ENCODE results near the gene CEP170.
A peak's percentile ranks its signal among the peaks of the same experiment; 100 is the strongest.

Gene CEP170

DNA sequence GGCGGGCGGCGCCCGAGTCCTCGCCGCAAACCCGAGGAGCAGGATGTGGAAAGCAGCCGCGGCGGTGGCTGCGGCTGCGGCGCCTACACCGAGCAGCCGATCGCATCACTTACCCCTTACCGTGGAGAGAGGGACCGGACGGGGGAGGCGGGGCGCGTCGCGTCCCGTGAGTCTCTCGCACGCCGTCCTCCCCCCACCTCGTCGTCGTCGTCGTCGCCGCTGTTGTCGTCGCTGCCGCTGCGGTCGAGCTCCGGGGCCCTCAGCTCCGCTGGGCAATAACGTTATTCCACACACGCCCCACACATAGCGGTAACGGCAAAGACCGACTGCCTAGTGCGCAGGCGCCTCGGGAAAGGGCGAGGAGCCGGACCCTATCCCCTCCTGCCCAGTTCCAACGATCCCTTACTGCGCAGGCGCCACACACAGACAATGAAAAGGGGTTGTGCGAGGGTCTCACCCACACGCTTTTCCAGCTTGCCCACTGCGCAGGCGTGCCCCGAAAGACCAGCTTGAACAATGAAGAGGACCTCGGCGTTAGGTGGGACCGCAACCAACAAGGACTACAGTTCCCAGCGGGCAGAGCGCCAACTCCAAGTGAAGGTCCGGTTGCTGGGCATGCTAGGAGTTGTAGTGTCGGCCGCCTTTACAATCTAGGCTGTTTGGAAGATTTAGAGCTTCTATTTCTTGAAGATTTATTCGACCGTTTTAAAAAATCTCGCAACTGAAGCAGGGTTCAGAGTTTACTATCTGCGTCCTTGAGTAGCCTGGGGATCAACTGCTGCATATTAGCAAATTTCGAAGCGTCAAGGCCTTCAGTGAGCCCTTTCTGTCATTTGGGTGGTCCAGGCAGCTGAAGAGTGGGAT is at the start of gene CEP170:
Gene CEP170 (minus strand): TSS at position 355 of the 864 bp plus-strand sequence. CDS start 30,001 bp downstream, outside the sequence.
- DNase-seq = peak; percentile 100

DNA sequence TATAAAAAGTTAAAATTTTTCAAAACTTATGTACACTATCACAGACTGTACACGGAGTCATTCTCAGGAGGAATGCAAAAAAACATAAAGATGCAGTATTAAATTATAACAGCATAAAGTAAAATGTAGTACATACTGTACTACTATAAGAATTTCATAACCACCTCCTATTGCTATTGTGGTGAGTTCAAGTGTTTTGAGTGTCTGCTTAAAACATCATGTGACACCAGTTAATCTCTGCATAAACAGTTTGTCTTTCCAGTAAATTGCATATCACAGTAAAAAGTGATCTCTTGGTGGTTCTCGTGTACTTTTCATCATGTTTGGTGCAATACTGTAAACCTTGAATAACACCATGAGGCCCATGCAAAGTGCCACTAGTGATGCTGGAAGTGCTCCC is 46.0 kb upstream of the CEP170 start:
- DNase-seq = no peak

DNA sequence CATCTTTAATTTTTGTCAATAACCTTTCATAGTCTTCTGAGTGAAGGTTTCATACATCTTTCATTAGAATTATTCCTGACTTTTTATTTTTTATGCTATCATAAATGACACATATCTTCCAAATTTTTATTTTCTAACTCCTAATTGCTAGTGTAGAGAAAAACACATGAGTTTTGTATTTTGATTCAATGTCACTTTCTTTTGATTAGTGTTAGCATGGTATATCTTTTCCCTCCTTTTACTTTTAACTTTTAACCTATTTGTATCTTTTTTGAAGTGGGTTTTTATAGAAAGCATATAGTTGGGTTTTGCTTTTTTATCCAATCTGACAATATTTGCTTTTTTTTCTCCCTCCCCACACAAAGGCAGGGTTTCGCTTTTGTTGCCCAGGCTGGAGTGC is 44.0 kb upstream of the CEP170 start:
- DNase-seq = no peak

DNA sequence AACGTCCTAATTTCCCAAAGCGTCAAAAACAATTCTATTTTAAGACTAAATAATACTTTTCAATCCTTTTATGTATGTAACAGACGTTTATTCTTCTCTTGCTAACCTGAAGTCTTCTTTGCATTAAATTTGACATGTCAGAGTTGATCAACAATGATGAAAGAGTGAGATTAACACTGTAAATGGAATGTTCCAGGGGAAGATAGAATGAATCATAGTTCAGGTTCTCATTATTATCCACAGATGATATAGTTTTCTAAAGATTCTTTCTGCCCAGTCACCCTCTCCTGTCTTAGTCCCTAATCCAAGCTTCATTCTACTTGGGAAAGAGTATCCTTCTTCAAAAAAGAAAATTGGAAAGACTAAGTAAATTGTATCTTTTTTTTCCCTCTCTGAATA is 39.6 kb upstream of the CEP170 start:
- no peak for DNase-seq

DNA sequence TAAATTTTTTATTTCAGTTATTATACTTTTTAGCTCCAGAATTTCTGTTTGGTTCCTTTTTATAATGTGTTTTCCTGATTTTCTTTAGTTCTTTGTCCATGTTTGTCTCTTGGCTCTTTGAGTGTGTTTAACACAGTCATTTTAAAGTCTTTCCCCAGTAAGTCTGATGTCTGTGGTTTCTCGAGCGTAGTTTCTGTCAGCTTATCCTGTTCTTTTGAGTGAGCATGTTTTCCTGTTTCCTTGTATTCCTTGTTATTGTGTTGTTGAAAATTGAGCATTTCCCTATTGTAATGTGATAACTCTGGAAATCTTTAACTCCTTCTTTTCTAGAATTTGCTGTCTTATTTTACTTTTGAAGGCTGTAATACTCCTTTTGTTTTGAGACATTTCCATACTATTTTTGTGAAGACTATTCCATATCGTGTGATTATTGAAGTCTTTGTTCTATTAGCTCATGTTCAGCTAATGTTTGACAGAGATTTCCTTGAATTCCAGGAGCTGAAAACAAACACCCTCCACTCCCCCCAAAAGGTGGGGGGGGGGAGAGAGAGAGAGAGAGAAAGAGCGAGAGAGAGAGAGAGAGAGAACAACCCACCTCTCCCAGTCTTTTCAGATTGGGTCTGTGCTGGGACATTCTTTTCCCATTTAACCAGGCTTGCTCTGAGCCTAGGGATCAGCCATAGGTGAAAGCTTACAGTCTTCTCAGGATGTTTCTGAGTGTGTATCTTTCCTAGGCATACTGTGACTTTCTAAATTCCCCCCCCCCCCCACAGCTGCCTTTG is 39.1 kb upstream of the CEP170 start:
- no peak for DNase-seq

DNA sequence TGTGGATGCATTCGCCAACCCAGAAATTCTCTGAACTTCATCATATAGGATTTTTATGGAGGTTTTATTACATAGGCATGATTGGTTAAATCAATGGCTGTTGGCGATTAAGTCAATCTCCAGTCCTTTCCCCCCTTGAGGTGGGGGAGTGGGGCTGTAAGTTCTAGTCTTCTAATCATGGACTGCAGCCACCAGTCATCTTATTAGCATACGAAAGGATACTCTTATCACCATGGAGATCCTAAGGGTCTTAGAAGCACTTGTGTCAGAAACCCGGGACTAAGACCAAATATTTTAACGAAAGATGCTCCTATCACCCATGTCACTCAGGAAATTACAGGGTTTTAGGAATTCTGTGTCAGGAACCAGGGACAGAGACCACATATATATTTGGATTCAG is 37.0 kb upstream of the CEP170 start:
- no peak for DNase-seq

DNA sequence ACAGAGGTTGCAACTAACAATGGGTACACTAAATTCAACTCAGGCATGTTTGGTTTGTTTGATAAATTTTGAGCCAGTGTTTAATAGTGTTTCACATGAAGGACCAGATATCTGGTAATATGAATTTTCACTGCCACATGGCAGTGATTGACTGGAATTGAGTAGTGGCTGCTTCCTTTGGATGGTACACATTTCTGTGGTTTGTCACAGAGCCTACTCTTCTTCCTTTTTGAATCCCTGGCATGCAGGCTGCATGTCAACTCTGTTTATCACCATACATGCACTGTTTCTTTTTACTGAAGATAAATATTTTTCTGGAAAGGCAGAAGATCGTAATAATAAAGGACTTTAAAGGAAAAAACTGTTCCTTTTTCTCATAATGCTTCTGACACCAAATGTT is 36.2 kb upstream of the CEP170 start:
- DNase-seq = no peak

DNA sequence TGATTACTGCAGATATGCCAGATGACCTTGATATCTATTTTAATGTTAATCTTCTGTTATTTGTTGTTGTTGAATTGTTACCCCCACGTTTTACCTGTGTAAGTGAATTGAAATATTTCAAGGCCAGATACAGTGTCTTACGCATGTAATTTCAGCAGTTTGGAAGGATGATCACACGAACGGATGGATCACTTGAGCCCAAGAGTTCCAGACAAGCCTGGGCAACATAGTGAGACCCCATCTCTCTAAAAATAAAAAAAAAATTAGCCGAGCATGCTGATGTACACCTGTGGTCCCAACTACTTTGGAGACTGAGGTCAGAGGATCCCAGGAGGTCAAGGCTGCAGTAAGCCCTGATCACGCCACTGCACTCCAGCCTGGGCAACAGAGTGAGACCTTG is 33.0 kb upstream of the CEP170 start:
- no peak for DNase-seq

DNA sequence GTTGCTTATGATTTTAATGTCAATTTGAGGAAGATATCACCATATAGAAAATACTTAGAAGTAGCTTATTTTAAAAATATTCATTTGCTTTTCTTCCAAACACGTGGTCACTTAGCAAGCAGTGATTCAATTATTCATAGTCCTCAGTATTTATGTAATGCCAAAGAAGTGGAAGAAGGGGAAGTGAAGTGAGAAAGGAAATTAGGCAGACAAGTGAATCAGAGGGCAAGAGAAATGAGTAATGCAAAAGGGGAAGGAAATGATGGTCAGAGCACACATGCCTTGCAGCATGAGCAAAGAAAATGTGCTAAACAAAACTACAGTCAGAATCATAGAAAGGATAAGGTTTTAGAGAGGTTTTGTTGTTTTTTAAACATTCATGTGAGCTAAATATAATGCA is 32.6 kb upstream of the CEP170 start:
- peak; percentile 34 for DNase-seq

DNA sequence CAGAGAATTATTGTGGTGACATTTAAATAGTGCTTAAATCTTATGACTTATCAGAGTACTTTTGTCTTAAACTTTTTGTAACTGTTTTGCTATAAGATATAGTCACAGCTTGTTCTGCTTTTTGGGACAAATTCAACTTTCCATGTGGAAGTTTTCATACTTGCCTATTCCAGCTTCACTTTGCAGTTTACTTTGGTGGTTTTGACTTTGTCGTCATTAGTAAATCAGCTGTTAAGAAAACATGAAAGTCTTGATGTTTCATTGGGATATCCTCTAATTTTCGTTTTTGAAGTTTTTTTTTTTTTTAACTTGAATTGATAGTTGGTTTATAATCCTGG is 32.0 kb upstream of the CEP170 start:
- DNase-seq = no peak

DNA sequence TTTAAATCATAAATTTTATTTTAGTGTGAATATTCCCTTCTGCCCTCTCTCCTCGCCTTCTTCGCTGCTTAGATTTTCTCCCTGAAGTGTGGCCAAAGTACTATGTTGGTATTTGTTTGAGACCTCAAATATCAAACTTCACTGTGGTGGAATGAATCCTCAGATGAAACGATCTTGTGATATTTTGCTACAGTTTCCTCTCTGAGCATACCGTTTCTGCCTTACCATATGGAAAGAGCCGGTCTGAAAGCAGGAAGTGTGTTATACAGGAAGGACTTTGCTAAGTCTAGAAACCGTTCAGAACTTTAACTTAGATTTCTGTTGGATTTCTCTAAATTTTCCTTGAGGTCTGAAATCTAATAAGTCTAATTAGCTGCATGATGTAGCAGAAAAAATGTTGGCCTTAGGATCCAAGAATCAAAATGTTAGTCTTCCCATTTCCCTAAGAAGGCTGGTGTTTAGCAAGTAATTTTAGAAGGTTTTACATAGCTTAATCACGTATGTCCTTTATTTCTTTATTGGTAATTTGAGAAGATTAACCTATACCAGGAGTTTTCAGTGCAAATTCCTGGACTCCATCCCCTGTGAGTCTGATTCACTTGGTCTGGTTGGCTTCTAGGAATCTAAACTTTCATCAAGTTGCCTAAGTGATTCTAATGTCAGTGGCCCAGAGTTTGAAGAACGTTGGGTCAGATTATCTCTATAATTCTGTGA is 31.5 kb upstream of the CEP170 start:
- no peak for DNase-seq

DNA sequence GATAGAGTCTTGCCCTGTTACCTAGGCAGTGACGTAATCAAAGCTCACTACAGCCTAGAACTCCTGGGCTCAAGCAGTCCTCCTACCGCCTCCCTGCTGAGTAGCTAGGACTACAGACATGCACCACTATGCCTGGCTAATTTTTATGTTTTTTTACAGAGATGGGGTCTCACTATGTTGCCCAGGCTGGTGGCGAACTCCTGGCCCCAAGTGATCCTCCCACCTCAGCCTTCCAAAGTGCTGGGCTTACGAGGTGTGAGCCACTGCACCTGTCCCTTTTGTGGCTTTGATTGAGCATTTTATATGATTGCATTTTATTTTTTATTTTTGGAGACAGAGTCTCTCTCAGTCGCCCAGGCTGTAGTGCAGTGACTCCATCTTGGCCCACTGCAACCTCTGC is 26.6 kb upstream of the CEP170 start:
- no peak for DNase-seq

DNA sequence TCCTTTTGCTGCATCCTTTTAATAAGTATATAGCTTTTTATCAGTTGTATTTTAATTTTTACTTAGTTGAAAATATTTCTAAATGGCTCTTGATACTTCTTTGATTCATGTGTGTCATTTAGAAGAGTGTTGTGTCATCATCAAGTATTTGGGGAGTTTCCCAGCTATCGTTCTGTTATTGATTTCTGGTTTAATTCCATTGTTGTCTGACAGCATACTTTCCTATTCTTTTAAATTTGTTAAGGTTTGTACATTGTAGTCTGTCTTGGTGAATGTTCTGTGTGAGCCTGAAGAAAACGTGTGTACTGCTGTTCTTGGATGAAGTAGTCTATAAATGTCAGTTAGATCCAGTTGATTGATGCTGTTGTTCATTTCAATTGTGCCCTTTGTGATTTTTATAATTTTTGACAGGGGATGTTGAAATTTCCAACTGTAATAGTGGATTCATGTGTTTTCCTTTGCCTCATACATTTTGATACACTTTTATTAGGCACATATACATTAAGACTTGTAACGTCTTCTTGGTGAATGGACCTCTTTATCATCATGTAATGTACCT is 25.6 kb upstream of the CEP170 start:
- DNase-seq = no peak

DNA sequence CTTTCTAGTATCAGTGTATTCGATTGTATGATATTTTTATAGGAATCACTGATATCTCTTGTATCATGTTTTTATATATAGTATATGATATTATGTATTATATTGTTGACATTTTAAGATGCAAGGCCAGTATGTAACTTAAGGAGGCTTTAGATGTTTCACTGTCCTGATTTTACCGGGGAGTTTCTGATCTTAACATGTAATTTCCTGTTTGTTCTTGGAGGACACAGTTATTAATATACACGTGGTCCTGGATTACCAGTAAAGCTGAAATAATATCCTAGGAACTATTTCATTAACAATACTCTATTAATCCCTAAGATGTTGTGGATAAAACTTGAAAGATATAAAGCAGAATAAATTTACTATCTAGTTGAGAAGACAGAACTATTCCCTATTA is 20.2 kb upstream of the CEP170 start:
- DNase-seq = no peak

DNA sequence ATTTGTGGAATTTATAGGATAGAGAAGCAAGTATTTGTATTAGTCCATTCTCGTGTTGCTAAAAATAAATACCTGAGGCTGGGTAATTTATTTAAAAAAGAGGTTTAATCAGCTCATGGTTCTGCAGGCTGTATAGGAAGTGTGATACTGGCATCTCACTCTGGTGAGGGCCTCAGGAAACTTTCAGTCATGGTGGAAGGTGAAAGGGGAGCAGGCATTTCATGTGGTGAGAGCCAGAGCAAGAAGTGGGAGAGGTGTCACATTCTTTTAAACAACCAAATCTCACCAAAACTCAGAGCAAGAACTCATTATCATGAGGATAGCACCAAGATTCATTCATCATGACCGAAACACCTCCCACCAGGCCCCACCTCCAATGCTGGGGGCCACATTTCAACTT is 18.9 kb upstream of the CEP170 start:
- DNase-seq = no peak

DNA sequence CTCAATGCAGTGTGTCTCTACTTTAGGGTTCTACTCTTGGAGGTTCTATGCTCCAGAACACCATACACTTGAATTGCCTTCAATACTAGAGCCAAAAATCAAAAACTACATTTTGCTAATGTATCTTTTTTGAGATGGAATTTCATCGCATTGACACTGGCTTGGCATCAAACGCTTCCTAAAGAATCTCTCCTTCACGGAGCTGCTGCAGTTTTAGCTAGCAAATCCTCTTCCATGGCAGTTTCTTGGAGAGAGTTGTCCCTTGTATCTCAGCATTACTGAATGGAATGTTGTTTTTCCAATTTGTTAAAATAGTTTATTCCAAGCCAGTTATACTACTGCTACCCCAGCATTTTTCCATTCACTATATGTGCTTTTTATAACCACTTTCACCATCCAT is 18.4 kb upstream of the CEP170 start:
- no peak for DNase-seq

DNA sequence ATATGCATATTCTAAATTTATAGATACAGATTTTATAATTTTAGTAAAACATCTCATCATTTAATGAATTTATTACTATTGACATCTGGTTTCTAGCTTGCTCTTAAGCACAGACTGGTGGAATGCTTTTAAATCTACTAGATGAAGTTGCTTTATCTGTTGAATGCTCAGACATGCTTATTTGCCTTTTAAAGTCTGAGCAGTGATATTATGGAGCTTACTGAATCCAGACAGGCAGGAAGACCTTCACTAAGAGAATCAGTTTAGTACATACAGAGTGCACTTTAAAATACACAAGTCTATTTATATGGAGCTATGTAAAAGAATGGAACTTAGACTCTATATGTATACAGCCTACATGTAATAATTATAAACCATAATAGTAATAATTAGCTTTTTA is 17.3 kb upstream of the CEP170 start:
- DNase-seq = no peak

DNA sequence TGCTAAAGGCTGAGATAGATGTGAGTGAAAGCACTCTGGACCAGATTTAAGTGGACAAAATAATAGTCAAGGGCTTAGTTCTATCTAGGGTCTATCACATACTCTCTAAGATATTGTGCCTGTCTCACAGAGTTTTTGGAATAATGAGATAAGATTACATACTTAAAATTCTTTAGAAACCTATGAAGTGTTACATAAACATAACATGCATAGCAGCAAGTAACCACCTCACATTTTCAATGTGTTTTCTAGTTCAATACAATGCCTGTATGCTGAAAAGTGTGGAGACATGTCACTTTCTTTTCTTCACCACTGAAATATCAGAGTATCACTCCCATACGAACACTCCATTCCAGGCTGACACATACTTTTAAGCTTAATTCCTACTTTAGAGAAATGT is 16.9 kb upstream of the CEP170 start:
- no peak for DNase-seq

DNA sequence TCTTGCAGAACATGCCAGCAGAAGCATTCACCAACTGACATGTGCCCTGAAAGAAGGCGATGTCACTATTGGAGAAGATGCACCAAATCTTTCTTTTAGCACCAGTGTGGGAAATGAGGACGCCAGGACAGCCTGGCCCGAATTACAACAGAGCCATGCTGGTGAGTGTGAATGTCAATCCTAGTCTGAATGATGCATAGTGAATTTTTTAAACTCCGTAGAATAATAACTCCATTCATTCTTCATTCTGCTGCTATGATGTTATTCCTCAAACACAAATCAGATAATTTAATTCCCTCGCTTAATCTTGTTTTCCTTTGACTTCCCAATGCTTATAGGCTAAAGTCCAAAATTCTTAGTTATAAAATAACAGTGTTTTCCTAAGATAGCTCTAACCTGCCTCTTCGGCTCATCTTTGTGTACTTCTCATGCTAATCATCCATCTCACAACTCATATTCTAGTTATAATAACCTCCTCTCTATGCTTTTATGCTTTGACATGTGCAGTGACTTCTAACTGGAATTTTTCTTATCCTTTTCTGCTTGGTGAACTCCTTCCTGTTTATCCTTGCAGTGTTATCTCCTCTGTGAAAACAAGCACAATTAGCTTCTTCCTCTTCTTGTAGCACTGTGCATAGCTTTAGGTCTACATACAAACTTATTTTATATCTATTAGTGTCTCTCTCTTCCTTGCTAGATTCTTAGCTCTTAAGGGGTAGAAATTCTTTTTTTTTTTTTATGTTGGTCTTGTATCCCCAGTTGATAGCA is 15.2 kb upstream of the CEP170 start:
- peak; percentile 18 for DNase-seq

DNA sequence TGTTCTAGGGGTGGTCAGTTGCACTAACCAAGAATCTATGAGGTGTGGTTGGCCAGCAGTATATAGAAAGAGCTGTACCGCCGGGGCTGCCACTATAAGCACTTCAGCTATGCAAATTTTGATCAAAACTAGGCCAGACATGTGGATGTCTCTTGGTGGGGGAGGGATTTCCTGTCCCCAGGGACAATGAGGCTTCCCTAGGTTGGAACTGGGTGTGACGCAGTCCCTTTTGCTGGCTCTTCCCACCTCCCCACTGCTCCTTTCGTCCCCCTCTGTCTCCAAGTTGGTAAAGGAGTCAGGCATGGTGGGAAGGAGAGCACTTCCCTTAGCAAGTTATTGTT is 14.3 kb upstream of the CEP170 start:
- DNase-seq = no peak

DNA sequence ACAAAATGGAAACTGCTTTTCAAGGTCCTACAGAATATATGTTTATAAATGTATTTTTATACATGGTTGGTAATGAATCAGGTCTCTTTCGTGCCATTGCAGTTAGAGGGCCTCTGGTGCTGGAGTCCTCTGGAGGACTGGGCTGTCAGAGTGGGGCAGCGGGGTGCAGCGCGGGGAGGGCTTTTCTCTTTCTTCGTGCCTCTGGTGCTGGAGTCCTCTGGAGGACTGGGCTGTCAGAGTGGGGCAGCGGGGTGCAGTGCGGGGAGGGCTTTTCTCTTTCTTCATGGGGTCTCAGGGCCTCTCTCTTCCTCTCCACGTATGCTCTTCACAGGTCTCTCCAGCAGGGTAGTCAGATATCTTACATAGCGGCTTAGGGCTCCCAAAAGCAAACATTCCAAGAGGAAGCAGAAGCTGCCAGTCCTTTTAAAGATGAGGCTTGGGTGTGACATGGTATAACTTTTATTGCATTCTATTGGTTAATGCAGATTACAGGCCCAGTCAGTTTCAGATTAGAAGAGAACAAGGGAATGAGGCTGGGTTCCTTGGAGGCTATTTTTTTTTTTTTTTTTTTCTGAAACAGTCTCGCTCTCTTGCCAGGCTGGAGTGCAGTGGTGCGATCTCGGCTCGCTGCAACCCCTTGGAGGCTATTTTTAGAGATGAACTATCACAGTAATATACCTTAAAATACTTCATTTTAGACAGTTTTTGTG is 13.8 kb upstream of the CEP170 start:
- DNase-seq = no peak

Data from midbrain (tissue), 1 donor.